ENCODE measurements around the gene USP10.

The USP10 gene

DNA sequence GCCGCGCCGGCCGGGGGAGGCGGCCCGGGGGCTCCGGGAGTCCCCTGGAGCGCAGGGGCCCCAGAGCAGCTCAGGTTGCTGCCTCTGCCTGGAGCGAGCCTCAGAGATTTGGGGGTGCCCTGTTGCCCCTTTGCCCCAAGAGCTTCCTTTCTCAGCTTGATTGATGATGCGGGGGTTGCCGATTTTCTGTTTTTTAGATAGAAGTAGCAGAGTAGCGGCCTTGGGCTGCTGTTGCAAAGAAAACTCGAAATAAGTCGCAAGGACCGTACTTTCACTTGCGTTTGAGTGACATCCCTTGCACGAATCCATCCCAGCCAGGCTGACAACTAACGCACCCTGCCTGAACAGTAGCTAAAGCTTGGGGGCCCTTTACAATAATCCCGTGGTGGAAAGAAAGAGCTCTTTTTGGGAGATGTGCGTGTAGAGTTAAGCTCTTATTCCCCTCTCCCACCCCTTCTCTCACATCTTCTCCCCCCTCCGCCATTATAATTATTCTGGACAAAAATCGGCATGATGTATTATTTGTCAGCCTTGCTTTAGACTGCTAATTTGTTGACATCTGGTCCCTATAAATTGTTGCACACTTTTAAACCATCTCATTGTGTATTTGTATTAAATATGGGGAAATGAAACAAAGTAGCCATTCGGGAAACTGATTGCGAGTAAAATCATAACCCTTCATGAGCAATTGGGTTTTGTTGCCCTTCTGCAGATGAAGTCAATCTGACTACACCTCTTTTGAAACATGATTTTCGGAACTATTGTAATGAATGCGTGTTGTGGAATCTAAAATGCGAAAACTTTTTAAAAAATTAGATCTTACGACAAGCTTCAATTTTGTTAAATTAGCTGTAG lies 873 bp downstream of the USP10 start:
- no peak for DNase-seq

DNA sequence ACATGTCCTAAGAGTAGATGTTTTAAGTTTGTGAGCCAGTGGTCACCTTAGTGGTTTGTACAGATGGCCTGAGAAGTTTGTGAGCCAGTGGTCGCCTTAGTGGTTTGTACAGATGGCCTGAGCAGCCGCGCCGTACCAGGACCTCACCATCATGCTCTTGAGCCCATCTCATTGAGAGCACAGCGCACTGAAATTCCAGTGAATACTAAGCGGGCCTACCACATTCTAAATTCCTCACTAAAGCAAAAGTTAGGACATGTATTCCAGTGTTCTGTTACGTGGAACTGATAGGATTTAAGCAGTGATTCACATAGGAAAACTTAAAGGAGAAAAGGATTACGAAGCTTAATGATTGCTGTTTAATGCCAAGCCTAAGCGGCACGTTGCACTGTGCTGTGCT lies 3.9 kb downstream of the USP10 start:
- DNase-seq: no peak

DNA sequence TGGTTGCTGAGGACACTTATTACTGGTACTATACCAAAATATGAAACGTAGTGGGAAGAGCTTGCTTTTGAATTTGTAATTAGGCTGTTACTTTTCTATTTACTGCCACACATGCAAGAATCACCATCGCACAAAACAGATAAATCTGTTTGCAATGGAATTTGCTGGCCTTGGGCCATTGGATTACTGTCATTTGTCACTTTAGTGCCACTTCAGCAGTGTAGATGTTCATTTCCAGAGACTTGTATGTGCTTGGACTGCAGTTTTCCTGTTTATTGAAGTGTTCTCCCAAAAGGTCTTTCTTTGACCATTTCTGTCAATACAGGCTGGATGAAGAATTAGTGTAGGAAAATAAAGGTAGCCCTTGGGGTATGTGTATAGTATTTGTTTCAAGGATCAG lies 4.5 kb downstream of the USP10 start:
- no peak for DNase-seq

GRCh38 chr16:84706856-84707255 lies 7.1 kb downstream of the USP10 start:
- no peak for DNase-seq

DNA sequence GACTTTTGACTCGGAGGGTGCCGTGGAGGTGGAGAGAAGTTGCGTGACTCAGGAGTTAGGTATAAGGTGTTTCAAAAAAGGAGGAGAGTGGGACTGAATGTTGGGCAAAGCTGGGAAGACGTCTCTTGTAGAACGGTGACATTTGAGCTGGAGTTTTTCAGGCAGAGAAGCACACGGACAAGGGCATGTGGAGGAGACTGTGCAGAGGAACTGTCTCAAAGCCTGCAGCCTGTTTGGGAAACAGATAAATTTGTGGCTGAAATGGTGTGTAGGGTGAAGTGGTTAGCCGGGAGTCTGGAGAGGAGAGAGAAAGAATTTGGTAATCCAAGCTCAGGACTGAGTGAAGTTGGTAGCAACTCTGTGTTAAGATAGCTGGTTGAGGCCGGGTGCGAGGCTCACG lies 9.8 kb downstream of the USP10 start:
- DNase-seq: no peak

- no peak for DNase-seq
Measured at GRCh38 chr16:84710686-84711085, 10.9 kb downstream of the USP10 start.

DNA sequence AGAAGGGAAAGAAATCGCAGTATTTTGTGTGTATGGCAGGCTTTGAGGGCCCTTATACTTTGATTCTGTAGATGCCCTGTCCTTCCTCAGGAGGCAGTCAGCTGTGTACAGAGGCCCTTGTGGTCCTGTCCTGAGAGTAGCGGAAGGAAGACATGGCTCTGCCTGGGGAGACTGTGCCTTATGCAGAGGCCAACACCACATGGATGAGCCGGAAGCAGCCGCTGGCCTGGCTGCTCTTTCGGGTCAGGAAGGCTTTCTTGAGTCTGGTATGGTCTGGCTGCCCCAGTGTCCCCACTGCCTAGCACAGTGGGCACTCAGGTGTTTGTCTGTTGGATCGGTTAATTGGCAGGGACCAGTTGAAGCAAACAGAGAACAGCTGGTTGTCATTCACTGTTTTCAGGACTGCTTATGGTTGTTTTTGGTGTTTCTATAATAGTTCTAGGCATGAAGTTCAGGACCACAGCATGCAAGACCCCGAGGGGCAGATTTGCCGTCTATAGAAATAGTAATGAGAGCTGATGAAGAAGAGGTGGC lies 12.4 kb downstream of the USP10 start:
- DNase-seq: no peak

GRCh38 chr16:84712801-84713775 lies 13.3 kb downstream of the USP10 start:
- DNase-seq: no peak

GRCh38 chr16:84714028-84714427 lies 14.2 kb downstream of the USP10 start:
- DNase-seq: no peak

DNA sequence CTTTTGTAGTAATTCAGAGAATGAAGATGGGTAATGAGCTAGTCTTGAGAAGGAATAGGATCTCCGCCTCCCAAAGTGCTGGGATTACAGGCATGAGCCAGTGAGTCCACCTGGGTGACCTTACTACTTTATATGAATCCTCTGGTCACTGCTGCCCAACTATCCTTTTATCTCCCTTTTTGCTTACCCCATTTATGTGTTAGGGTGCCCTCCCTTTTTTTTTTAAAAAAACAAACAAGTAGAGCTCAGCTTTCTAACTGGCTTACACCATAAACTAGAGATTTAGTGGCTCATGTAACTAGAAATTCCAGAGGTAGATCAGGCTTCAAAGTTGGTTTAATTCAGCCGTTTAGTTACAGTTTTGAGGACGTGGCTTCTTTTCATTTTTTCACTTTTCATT lies 15.6 kb downstream of the USP10 start:
- DNase-seq: no peak

- DNase-seq: no peak
Measured at GRCh38 chr16:84715854-84716253, 16.1 kb downstream of the USP10 start.

DNA sequence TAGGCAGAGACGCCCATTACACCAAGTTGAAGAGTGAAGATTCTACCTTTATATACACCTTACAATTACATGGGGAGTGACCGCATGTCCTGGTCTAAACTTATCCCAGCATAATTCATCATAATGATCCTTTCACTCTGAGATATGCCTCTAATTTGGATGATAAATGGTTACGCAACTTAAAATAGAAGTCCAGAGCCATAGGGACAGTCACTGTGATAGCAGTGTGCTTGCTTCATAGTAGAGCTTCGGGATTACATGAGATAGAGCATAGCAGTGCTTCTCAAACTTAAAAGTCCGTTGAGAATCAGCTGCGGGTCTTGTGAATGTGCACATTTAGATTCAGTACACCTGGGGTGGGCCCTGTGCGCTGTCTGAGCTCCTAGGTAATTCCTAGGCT lies 16.9 kb downstream of the USP10 start:
- no peak for DNase-seq

- no peak for DNase-seq
Measured at GRCh38 chr16:84717484-84717883, 17.7 kb downstream of the USP10 start.

DNA sequence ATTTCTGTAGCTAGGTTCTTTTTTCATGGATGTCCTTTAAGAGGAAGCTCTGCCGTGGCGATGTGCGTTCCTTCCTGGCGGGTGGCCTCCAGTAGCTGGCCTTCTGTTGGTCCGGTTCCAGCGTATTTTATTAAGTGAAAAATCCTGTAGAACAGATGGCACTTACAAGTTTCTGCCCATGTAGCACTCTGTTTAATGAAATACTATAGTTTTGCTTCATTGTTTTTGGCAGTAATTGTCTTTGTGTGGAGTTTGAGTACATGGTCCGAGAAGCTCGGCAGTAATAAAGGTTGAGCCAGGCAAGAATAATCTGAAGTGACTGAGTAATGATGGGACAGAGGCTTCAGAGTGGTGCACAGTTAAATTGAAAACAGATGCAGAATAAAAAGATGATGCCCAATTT lies 20.4 kb downstream of the USP10 start:
- DNase-seq: no peak

- no peak for DNase-seq
Measured at GRCh38 chr16:84722068-84722467, 22.3 kb downstream of the USP10 start.

DNA sequence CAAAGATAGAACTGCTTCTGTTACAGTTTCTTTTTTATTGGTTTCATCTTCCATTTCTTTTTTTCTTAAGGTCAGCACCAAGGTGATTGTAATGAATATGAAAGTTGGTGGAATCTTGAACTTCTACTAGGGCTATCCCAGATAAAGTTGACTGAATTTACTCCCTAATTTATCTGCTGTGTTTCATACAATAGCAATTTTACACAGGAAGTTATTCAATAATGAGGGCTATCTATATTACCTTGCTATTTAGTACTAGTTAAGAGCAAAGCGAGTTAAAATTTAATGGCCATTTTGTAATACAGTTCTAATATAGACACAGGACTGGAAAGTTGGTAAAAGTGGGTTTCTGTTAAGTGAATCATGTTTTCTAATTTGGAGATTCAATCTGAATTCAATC lies 24.1 kb downstream of the USP10 start:
- DNase-seq: no peak

GRCh38 chr16:84724606-84725309 lies 25.0 kb downstream of the USP10 start:
- DNase-seq: no peak

DNA sequence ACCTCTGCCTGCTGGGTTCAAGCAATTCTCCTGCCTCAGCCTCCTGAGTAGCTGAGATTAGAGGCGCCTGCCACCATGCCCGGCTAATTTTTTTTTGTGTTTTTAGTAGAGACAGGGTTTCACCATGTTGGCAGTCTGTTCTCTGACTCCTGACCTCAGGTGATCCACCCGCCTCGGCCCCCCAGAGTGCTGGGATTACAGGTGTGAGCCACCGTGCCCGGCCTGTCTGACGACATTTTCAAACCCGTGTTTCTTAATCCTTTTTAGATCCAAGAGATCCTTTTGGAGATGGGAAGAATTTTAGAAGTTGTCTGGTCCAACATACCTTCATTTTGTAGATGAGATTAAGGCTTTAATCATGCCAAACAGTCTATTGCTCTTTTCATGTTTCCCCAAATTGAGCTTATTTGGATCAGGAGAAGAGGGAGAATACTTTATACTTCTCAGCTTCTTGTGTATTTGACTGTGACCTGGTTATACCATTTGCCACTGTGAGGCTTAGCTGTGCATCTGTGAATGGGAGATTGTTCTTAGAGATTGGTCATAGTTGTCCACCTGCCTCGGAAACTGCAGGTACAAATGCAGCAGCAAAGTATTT lies 25.8 kb downstream of the USP10 start:
- no peak for DNase-seq

DNA sequence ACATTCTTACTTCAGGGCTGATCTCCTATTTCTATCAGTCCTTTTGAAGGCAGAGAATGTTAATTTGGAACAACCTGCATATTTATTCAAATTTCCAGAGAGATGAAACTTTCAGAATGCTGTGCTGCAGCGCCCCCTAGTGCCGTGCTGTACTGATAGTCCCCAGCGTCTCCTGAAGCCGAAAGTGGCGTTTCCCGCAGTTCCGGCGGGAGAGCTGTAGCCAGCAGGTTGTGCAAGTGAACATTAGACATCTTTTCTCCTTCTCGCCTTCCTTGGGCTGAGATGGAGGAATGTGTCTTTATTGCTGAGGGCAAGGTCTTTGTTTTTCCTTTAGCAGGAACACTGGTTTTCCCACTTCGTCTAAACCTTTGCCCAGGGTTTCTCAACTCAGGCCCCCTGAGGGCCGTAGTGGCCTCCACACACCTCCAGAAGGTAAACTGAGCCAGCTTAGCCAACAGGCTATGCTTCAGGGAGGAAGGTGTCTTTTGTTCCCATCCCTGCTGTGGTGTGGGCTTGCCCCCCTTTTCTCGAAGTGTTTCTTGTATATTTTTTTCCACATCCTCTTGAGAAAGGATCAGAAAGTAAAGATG lies 26.4 kb downstream of the USP10 start:
- DNase-seq: no peak

GRCh38 chr16:84726669-84727467 lies 27.1 kb downstream of the USP10 start:
- no peak for DNase-seq

GRCh38 chr16:84728853-84729424 lies 29.1 kb downstream of the USP10 start:
- DNase-seq: no peak
